H9 (cell line): ENCODE measurements around the gene CACNA1A. TPM values are rescaled to one million over a fixed set of nuclear protein-coding genes. Genes with fewer than 3 reads are reported as not detected.

ENCODE experiments used
- DNase-seq: peaks from one replicate; pipeline ENCODE4 v3.0.0-alpha.2; 2017
- H2AFZ ChIP-seq: one replicate; pipeline ENCODE4 v1.6.1; 2013; ENCODE audit warnings: mild to moderate bottlenecking, low read length, control low read depth, moderate library complexity
- H2AK5ac ChIP-seq: 2 replicates; pipeline ENCODE4 v1.6.1; 2013; ENCODE audit warnings: low read length, control low read depth, mixed read lengths; ENCODE audit not compliant: insufficient read length
- H2BK120ac ChIP-seq: one replicate; pipeline ENCODE4 v1.6.1; 2013; ENCODE audit warnings: low read depth, mild to moderate bottlenecking, low read length, control low read depth, inconsistent platforms; ENCODE audit not compliant: poor library complexity, severe bottlenecking
- H2BK12ac ChIP-seq: 2 replicates; pipeline ENCODE4 v1.6.1; 2013; ENCODE audit warnings: low read length, control low read depth, mixed read lengths, low read depth; ENCODE audit not compliant: insufficient read length
- H2BK15ac ChIP-seq: 2 replicates; pipeline ENCODE4 v1.6.1; 2013; ENCODE audit warnings: low read depth, low read length, control low read depth
- H2BK20ac ChIP-seq: one replicate; pipeline ENCODE4 v1.6.1; 2013; ENCODE audit warnings: low read depth, mild to moderate bottlenecking, low read length, control low read depth, inconsistent platforms; ENCODE audit not compliant: poor library complexity, severe bottlenecking
- H2BK5ac ChIP-seq: 2 replicates; pipeline ENCODE4 v1.6.1; 2013; ENCODE audit warnings: low read length, control low read depth, mixed read lengths; ENCODE audit not compliant: insufficient read length
- H3K14ac ChIP-seq: 2 replicates; pipeline ENCODE4 v1.6.1; 2013; ENCODE audit warnings: low read length, control low read depth; ENCODE audit not compliant: insufficient read depth
- H3K18ac ChIP-seq: 2 replicates; pipeline ENCODE4 v1.6.1; 2013; ENCODE audit warnings: low read depth, mild to moderate bottlenecking, mixed read lengths, low read length, control low read depth; ENCODE audit not compliant: insufficient read length
- H3K23ac ChIP-seq: 2 replicates; pipeline ENCODE4 v1.6.1; 2013; ENCODE audit warnings: low read length, control low read depth, mixed read lengths, low read depth; ENCODE audit not compliant: insufficient read length
- H3K23me2 ChIP-seq: 2 replicates; pipeline ENCODE4 v1.6.1; 2013; ENCODE audit warnings: low read depth, mild to moderate bottlenecking, mixed read lengths, low read length, control low read depth; ENCODE audit not compliant: insufficient read length, poor library complexity, severe bottlenecking
- H3K27ac ChIP-seq: 2 replicates; pipeline ENCODE4 v1.5.1; 2013; ENCODE audit warnings: low read length, control low read depth, mixed read lengths, low read depth; ENCODE audit not compliant: insufficient read length
- H3K27me3 ChIP-seq: 2 replicates; pipeline ENCODE4 v1.6.1; 2013; ENCODE audit warnings: low read length, control low read depth, inconsistent platforms; ENCODE audit not compliant: insufficient read depth
- H3K4ac ChIP-seq: 2 replicates; pipeline ENCODE4 v1.6.1; 2013; ENCODE audit warnings: low read depth, mild to moderate bottlenecking, control low read depth, inconsistent platforms, low read length, moderate library complexity
- H3K4me1 ChIP-seq: 2 replicates; pipeline ENCODE4 v1.6.1; 2013; ENCODE audit warnings: low read length, control low read depth, inconsistent platforms; ENCODE audit not compliant: insufficient read depth
- H3K4me2 ChIP-seq: 2 replicates; pipeline ENCODE4 v1.6.1; 2013; ENCODE audit warnings: low read length, control low read depth, mixed read lengths; ENCODE audit not compliant: insufficient read length, insufficient read depth
- H3K56ac ChIP-seq: 2 replicates; pipeline ENCODE4 v1.6.1; 2013; ENCODE audit warnings: low read depth, mild to moderate bottlenecking, mixed read lengths, low read length, control low read depth; ENCODE audit not compliant: insufficient read length
- H3K79me1 ChIP-seq: 2 replicates; pipeline ENCODE4 v1.6.1; 2013; ENCODE audit warnings: low read depth, mild to moderate bottlenecking, moderate library complexity, low read length, control low read depth, inconsistent platforms; ENCODE audit not compliant: insufficient read depth, poor library complexity, severe bottlenecking
- H3K79me2 ChIP-seq: 2 replicates; pipeline ENCODE4 v1.6.1; 2013; ENCODE audit warnings: low read length, control low read depth, inconsistent platforms; ENCODE audit not compliant: insufficient read depth
- H3K9ac ChIP-seq: 2 replicates; pipeline ENCODE4 v1.6.1; 2013; ENCODE audit warnings: low read length, control low read depth, mixed read lengths; ENCODE audit not compliant: insufficient read length; ENCODE audit errors: extremely low read depth
- H3K9me3 ChIP-seq: one replicate; pipeline ENCODE4 v1.6.1; 2013; ENCODE audit warnings: low read depth, low read length, inconsistent platforms; ENCODE audit not compliant: control insufficient read depth
- H3T11ph ChIP-seq: one replicate; pipeline ENCODE4 v1.6.1; 2013; ENCODE audit warnings: mild to moderate bottlenecking, low read length, control low read depth, inconsistent platforms
- H4K20me1 ChIP-seq: one replicate; pipeline ENCODE4 v1.6.1; 2013; ENCODE audit not compliant: control insufficient read depth, insufficient read length, insufficient read depth
- H4K5ac ChIP-seq: 2 replicates; pipeline ENCODE4 v1.6.1; 2013; ENCODE audit warnings: low read depth, mild to moderate bottlenecking, mixed read lengths, low read length, control low read depth; ENCODE audit not compliant: insufficient read length
- H4K8ac ChIP-seq: replicated peaks from 2 replicates; pipeline ENCODE4 v1.6.1; 2013; ENCODE audit warnings: low read length, control low read depth, mixed read lengths, low read depth; ENCODE audit not compliant: insufficient read length
- H4K91ac ChIP-seq: 2 replicates; pipeline ENCODE4 v1.6.1; 2013; ENCODE audit warnings: low read depth, mild to moderate bottlenecking, moderate library complexity, mixed read lengths, low read length, control low read depth; ENCODE audit not compliant: insufficient read length
- H3K27ac Mint-ChIP-seq, 3 experiments: 2 replicates in 2 of 3; 3 replicates in 1 of 3; pipeline ENCODE4 v1.8.0; 2020 to 2021; ENCODE audit warnings: mixed read lengths in 3 of 3, mild to moderate bottlenecking in 1 of 3, moderate library complexity in 1 of 3
- H3K27me3 Mint-ChIP-seq: 2 replicates; pipeline ENCODE4 v1.8.0; 2021; ENCODE audit warnings: low read depth, mild to moderate bottlenecking, moderate library complexity, mixed read lengths
- H3K36me3 Mint-ChIP-seq, 3 experiments: 2 replicates in 2 of 3; 3 replicates in 1 of 3; pipeline ENCODE4 v1.8.0; 2020 to 2021; ENCODE audit warnings: low read depth in 3 of 3, mixed read lengths in 3 of 3; ENCODE audit not compliant: insufficient read depth in 1 of 3
- H3K4me1 Mint-ChIP-seq, 2 experiments: 2 replicates each; pipeline ENCODE4 v1.8.0; 2020; ENCODE audit warnings: mixed read lengths in 2 of 2
- H3K4me3 Mint-ChIP-seq, 2 experiments: 2 replicates in 1 of 2; 3 replicates in 1 of 2; pipeline ENCODE4 v1.8.0; 2020 to 2021; ENCODE audit warnings: mild to moderate bottlenecking in 2 of 2, mixed read lengths in 2 of 2, moderate library complexity in 1 of 2
- H3K9me3 Mint-ChIP-seq, 2 experiments: 2 replicates in 1 of 2; 3 replicates in 1 of 2; pipeline ENCODE4 v1.8.0; 2020; ENCODE audit warnings: mild to moderate bottlenecking in 2 of 2, mixed read lengths in 2 of 2, moderate library complexity in 1 of 2
- WGBS: extraction: QIAGEN DNeasy Blood & Tissue Kit; methylation state at CpG from one replicate; pipeline ENCODE4 v1.1.7; 2013; ENCODE audit warnings: missing lambda C conversion rate, low lambda C conversion rate, mixed read lengths; ENCODE audit not compliant: insufficient read length; ENCODE audit errors: extremely low coverage; 5-methylcytosine and 5-hydroxymethylcytosine counted together
- total RNA-seq: library from RNA; stranded (reverse); gene quantifications from 2 replicates; pipeline ENCODE4 v1.2.1, GENCODE V29; 2021
- TF ChIP-seq, protein P1 (sequence below): fragments of 200-600 bp; sonication (generic); conservative IDR thresholded peaks from 3 replicates; pipeline ENCODE4 v1.8.0; 2021; ENCODE audit warnings: antibody characterized with exemption, mild to moderate bottlenecking

The CACNA1A gene
- total RNA-seq, 1 experiment from 2014 or later = 8.0 TPM

DNA sequence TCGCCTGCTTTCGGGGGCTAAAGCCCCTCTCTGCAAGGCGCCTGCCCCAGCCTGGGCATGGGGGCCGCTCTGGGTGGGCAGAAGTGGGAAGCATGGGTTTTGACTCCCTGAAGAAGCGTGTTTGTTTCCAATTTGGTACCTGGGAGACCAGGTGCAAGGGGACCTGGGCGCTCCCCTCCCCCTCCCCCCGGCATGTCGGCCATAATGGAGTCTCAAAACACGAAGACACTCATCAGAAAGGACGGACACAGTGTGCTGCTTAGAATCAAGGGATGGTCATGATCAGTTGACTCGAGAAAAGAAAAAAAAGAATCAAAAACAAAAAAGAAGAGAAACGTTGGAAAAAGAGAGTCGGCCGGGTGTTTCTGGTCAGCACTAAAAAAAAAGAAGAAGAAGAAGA is 279.3 kb downstream of the CACNA1A start:
- no peak overlapping the region for H3K4me2 ChIP-seq

More for the DNA sequence above, 279.3 kb downstream of the CACNA1A start:
- Mint-ChIP-seq H3K4me1 (peaks cover 12 to 16% of the 10 kb centered on the region in 2 experiments), H3K9me3 (no peaks in the 10 kb centered on the region), H3K27me3 (no peaks in the 10 kb centered on the region; the same call in none of the 2 replicates), H3K4me3 (no peak overlapping the region), H3K27ac (peak overlapping the region in 2 of 3 experiments; percentile 13 to 54; a peak in 3 of 7 replicates), H3K36me3 (no peaks in the 10 kb centered on the region; a peak in 2 of 7 replicates)
- Histone ChIP-seq H2AFZ (no peak overlapping the region), H3K79me1 (no peaks in the 10 kb centered on the region), H3K9ac (no peak overlapping the region), H4K91ac (no peak overlapping the region), H3K14ac (no peak overlapping the region), H3K9me3 (no peaks in the 10 kb centered on the region), H3K23me2 (no peaks in the 10 kb centered on the region), H3T11ph (no peak overlapping the region), H2BK12ac (no peak overlapping the region), H4K5ac (no peak overlapping the region), H3K27me3 (no peaks in the 10 kb centered on the region), H2AK5ac (no peak overlapping the region), H2BK120ac (no peak overlapping the region), H3K4ac (no peak overlapping the region), H4K20me1 (no peaks in the 10 kb centered on the region), H4K8ac (no peak overlapping the region), H3K56ac (no peak overlapping the region), H2BK20ac (no peak overlapping the region), H2BK5ac (no peak overlapping the region), H2BK15ac (no peak overlapping the region), H3K4me1 (no peaks in the 10 kb centered on the region; the same call in 1 of the 2 replicates), H3K23ac (no peak overlapping the region), H3K18ac (no peak overlapping the region), H3K27ac (no peak overlapping the region), H3K79me2 (no peaks in the 10 kb centered on the region)
- WGBS = no CpG with 5 or more reads among the region's 14 CpGs
- TF ChIP-seq, protein P1, sequence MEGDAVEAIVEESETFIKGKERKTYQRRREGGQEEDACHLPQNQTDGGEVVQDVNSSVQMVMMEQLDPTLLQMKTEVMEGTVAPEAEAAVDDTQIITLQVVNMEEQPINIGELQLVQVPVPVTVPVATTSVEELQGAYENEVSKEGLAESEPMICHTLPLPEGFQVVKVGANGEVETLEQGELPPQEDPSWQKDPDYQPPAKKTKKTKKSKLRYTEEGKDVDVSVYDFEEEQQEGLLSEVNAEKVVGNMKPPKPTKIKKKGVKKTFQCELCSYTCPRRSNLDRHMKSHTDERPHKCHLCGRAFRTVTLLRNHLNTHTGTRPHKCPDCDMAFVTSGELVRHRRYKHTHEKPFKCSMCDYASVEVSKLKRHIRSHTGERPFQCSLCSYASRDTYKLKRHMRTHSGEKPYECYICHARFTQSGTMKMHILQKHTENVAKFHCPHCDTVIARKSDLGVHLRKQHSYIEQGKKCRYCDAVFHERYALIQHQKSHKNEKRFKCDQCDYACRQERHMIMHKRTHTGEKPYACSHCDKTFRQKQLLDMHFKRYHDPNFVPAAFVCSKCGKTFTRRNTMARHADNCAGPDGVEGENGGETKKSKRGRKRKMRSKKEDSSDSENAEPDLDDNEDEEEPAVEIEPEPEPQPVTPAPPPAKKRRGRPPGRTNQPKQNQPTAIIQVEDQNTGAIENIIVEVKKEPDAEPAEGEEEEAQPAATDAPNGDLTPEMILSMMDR = no peak
- DNase-seq = no peak
